ENCODE results near the gene ANKLE2. TPM values are rescaled to one million over a fixed set of nuclear protein-coding genes. Genes with fewer than 3 reads are reported as not detected.

ANKLE2 gene
- total RNA-seq, 2 donors from 2014 or later, result 31.1 to 82.4 TPM

DNA sequence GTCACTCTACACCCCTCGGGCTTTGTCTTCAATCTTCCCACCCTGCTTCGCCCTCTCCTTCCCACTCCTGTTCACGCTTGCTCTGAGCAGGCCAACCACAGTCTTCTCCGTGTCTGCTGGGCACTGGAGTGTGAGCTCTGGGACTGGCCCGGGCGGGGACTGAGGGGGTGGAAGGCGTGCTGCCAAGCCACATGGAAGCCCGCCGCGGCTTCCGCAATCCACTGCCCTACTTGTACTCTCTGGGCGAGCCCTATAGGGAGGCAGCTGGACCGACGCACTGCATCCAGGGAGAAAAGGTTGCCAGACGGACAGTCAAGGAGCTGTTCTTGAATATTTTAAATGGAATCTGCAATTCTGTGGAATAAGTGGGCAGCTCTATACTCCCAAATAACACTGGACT, 42.3 kb upstream of the ANKLE2 start:
- no peaks in the 10 kb centered on the region for H3K9me3 ChIP-seq
- DNase-seq (ENCODE audit: low spot score), result no peak
- 94% methylated on average over 15 of the region's 15 CpGs for WGBS
- H3K36me3 ChIP-seq, result peaks cover 24 to 27% of the 10 kb centered on the region in 2 donors
- no peaks in the 10 kb centered on the region for H3K4me1 ChIP-seq (replicated peaks)
- no peak overlapping the region for H3K4me3 ChIP-seq
- no peaks in the 10 kb centered on the region for H3K27me3 ChIP-seq (replicated peaks; ENCODE audit: insufficient read depth)
- no peak overlapping the region for H3K27ac ChIP-seq
- intact Hi-C loops (cut with DNase I), result no loop called here
- TF ChIP-seq POLR2A (IDR thresholded peaks at IDR 0.05) (no peak), POLR2AphosphoS5 (IDR thresholded peaks at IDR 0.05) (no peak)
- TF ChIP-seq, protein P1, sequence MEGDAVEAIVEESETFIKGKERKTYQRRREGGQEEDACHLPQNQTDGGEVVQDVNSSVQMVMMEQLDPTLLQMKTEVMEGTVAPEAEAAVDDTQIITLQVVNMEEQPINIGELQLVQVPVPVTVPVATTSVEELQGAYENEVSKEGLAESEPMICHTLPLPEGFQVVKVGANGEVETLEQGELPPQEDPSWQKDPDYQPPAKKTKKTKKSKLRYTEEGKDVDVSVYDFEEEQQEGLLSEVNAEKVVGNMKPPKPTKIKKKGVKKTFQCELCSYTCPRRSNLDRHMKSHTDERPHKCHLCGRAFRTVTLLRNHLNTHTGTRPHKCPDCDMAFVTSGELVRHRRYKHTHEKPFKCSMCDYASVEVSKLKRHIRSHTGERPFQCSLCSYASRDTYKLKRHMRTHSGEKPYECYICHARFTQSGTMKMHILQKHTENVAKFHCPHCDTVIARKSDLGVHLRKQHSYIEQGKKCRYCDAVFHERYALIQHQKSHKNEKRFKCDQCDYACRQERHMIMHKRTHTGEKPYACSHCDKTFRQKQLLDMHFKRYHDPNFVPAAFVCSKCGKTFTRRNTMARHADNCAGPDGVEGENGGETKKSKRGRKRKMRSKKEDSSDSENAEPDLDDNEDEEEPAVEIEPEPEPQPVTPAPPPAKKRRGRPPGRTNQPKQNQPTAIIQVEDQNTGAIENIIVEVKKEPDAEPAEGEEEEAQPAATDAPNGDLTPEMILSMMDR (IDR thresholded peaks at IDR 0.05), result no peak

- WGBS, result 92% methylated on average over 14 of the region's 14 CpGs
Measured at GRCh38 chr12:132803125-132803524, 41.5 kb upstream of the ANKLE2 start.

DNA sequence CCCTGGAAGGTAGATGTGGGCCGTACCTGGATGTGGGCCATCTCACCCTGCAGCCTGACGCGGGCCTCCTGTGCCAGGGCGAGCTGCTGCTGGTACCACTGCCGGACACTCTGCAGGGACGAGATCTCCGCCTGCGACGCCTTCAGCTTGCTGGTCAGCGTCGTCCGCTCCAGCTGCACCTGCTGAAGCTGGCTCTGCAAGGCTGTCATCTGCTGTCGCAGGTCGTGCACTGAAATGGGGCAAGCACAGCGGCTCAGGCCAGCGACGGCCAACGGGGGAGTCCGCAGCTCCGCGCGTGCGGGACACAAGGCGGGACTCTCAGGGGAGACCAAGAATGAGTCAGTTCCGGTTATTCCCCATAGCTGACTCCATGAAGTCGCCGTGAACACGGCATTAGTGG, 40.1 kb upstream of the ANKLE2 start:
- intact Hi-C loops (cut with DNase I), result no loop called here
- Histone ChIP-seq H3K36me3 (peaks cover 33 to 35% of the 10 kb centered on the region in 2 donors), H3K4me3 (no peak overlapping the region), H3K4me1 (replicated peaks) (no peaks in the 10 kb centered on the region), H3K27me3 (replicated peaks; ENCODE audit: insufficient read depth) (no peaks in the 10 kb centered on the region), H3K27ac (no peak overlapping the region), H3K9me3 (no peaks in the 10 kb centered on the region)
- no peak for DNase-seq (ENCODE audit: low spot score)
- WGBS, result 90% methylated on average over 28 of the region's 28 CpGs
- TF ChIP-seq POLR2A (IDR thresholded peaks at IDR 0.05), result no peak
- TF ChIP-seq POLR2AphosphoS5 (IDR thresholded peaks at IDR 0.05), result no peak
- TF ChIP-seq, protein P1 (IDR thresholded peaks at IDR 0.05), result no peak

More at GRCh38 chr12:132803125-132803524, 41.5 kb upstream of the ANKLE2 start:
- Histone ChIP-seq H3K9me3 (no peaks in the 10 kb centered on the region), H3K27me3 (replicated peaks; ENCODE audit: insufficient read depth) (no peaks in the 10 kb centered on the region), H3K27ac (no peak overlapping the region), H3K4me3 (no peak overlapping the region), H3K4me1 (replicated peaks) (no peaks in the 10 kb centered on the region), H3K36me3 (peaks cover 25 to 26% of the 10 kb centered on the region in 2 donors)
- no peak for DNase-seq (ENCODE audit: low spot score)
- intact Hi-C loops (cut with DNase I), result no loop called here
- TF ChIP-seq POLR2AphosphoS5 (IDR thresholded peaks at IDR 0.05) (no peak), POLR2A (IDR thresholded peaks at IDR 0.05) (no peak)
- TF ChIP-seq, protein P1 (IDR thresholded peaks at IDR 0.05), result no peak

DNA sequence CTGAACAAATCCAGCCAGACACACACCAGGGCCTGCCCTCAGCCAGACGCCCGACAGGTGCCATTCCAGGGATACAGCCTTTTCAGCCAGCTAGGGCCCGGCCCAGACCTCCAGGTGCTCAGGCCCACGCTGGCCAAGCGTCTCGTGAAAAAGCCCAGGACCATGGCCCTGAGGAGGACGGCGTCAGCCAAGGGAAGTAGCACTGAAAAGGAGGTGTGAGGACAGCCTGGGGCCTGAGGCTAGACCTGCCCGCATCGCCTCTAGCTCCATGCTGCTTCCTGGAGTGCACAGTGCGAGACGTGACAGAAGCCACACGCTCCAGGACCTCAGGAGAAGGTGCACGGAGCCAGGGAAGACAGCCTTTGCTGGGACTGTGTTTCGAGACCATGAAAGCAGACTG, 37.2 kb upstream of the ANKLE2 start:
- Histone ChIP-seq H3K4me3 (no peak overlapping the region), H3K27me3 (replicated peaks; ENCODE audit: insufficient read depth) (no peaks in the 10 kb centered on the region), H3K36me3 (peaks cover 39 to 61% of the 10 kb centered on the region in 2 donors), H3K27ac (no peak overlapping the region), H3K9me3 (no peaks in the 10 kb centered on the region), H3K4me1 (replicated peaks) (no peaks in the 10 kb centered on the region)
- TF ChIP-seq POLR2AphosphoS5 (IDR thresholded peaks at IDR 0.05), result no peak
- TF ChIP-seq, protein P1 (IDR thresholded peaks at IDR 0.05), result no peak
- no peak for TF ChIP-seq POLR2A (IDR thresholded peaks at IDR 0.05)
- intact Hi-C loops (cut with DNase I), result no loop called here
- no peak for DNase-seq (ENCODE audit: low spot score)
- 90% methylated on average over 15 of the region's 15 CpGs for WGBS

- peaks cover 37 to 64% of the 10 kb centered on the region in 2 donors for H3K36me3 ChIP-seq
- DNase-seq (ENCODE audit: low spot score), result no peak
- WGBS, result 93% methylated on average over 24 of the region's 24 CpGs
- no peak overlapping the region for H3K4me3 ChIP-seq
- no peaks in the 10 kb centered on the region for H3K4me1 ChIP-seq (replicated peaks)
- H3K27ac ChIP-seq, result no peak overlapping the region
- no peaks in the 10 kb centered on the region for H3K27me3 ChIP-seq (replicated peaks; ENCODE audit: insufficient read depth)
- no peaks in the 10 kb centered on the region for H3K9me3 ChIP-seq
- intact Hi-C loops (cut with DNase I), result no loop called here
- TF ChIP-seq POLR2A (IDR thresholded peaks at IDR 0.05) (no peak), POLR2AphosphoS5 (IDR thresholded peaks at IDR 0.05) (no peak)
- TF ChIP-seq, protein P1 (IDR thresholded peaks at IDR 0.05), result no peak
Measured at GRCh38 chr12:132797820-132798570, 36.4 kb upstream of the ANKLE2 start.
